WERI-Rb-1 (cell line): ENCODE results near the gene FARS2.

Experiments
- DNase-seq: peaks from one replicate; pipeline ENCODE4 v3.0.0-alpha.2; 2020
- H3K27ac ChIP-seq: fragments of 250-450 bp; sonication (Bioruptor Pico); 2 replicates; pipeline ENCODE4 v1.5.1; 2020; ENCODE audit warnings: mild to moderate bottlenecking, moderate library complexity
- H3K27me3 ChIP-seq: fragments of 250-450 bp; sonication (Bioruptor Pico); 2 replicates; pipeline ENCODE4 v1.5.1; 2021; ENCODE audit warnings: mild to moderate bottlenecking, low read depth, moderate library complexity; ENCODE audit not compliant: insufficient read depth, severe bottlenecking
- H3K36me3 ChIP-seq: fragments of 250-450 bp; sonication (Bioruptor Pico); 2 replicates; pipeline ENCODE4 v1.5.1; 2020; ENCODE audit warnings: mild to moderate bottlenecking, moderate library complexity
- H3K4me3 ChIP-seq: 2 replicates; pipeline ENCODE4 v1.5.1; 2011; ENCODE audit warnings: low read depth, mild to moderate bottlenecking, control low read depth, low read length
- H3K9me3 ChIP-seq: fragments of 250-450 bp; sonication (Bioruptor Pico); 2 replicates; pipeline ENCODE4 v1.5.1; 2021; ENCODE audit warnings: mild to moderate bottlenecking, moderate library complexity; ENCODE audit not compliant: severe bottlenecking
- TF ChIP-seq, protein P1 (sequence below): IDR thresholded peaks from 2 replicates; pipeline ENCODE4 v1.5.1; 2011; ENCODE audit warnings: low read depth, mild to moderate bottlenecking, control low read depth, inconsistent platforms, low read length

FARS2 gene

DNA sequence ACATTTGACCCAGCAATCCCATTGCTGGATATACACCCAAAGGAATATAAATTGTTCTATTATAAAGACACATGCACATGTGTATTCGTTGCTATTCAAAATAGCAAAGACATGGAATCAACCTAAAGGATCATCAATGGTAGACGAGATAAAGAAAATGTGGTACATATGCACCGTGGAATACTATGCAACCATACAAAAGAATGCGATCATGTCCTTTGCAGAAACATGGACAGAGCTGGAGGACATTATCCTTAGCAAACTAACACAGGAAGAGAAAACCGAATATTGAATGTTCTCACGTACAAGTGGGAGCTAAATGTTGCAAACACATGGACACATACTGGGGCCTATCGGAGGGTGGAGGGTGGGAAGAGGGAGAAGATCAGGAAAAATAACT is 405.4 kb downstream of the FARS2 start:
- Histone ChIP-seq H3K27me3 (no peaks in the 10 kb centered on the region), H3K27ac (no peak overlapping the region)

DNA sequence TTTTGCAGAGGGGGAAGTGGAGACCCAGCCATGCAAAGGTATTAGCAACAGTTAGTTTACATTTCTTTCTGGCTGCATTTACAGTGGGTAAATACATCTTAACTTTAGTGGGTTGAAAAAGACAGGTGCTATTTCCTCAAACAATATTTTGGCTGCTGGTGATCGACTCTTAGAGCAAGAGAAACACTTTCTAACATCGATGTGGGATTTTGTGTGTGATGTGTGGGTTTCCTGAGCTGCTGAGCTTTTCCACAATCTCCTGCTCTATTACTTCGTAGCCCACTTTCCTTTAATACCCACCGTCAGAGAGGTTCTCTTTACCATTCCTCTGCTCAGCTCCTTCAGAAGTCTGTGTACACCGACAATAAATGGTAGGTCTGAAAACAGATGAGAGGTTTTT is 406.4 kb downstream of the FARS2 start:
- peaks cover 2% of the 10 kb centered on the region for H3K9me3 ChIP-seq
- no peak for DNase-seq
- no peaks in the 10 kb centered on the region for H3K36me3 ChIP-seq
- H3K27me3 ChIP-seq, result no peaks in the 10 kb centered on the region
- TF ChIP-seq, protein P1, sequence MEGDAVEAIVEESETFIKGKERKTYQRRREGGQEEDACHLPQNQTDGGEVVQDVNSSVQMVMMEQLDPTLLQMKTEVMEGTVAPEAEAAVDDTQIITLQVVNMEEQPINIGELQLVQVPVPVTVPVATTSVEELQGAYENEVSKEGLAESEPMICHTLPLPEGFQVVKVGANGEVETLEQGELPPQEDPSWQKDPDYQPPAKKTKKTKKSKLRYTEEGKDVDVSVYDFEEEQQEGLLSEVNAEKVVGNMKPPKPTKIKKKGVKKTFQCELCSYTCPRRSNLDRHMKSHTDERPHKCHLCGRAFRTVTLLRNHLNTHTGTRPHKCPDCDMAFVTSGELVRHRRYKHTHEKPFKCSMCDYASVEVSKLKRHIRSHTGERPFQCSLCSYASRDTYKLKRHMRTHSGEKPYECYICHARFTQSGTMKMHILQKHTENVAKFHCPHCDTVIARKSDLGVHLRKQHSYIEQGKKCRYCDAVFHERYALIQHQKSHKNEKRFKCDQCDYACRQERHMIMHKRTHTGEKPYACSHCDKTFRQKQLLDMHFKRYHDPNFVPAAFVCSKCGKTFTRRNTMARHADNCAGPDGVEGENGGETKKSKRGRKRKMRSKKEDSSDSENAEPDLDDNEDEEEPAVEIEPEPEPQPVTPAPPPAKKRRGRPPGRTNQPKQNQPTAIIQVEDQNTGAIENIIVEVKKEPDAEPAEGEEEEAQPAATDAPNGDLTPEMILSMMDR, result no peak
- no peak overlapping the region for H3K4me3 ChIP-seq
- no peak overlapping the region for H3K27ac ChIP-seq

More for the DNA sequence above, 405.4 kb downstream of the FARS2 start:
- H3K9me3 ChIP-seq, result peaks cover 2% of the 10 kb centered on the region
- DNase-seq, result no peak
- TF ChIP-seq, protein P1, result no peak
- no peaks in the 10 kb centered on the region for H3K36me3 ChIP-seq
- no peak overlapping the region for H3K4me3 ChIP-seq

DNA sequence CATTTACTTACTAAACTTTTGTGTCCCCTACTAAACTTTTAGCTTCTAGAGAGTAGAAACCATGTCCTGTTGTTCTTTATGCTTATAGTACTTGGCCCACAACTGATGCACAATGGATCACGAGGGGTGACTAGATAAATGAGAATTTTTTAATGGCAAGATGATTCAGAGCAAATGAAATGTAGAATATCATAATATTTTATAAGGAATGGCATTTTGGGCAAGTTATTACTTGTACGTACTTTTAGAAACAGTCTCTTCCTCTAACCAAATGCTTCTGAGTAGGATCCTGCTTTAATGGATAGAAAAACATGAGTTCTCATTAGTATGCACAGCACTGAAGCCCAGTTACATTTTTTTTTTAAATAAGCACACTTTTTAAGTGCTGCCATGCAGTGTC is 409.1 kb downstream of the FARS2 start:
- Histone ChIP-seq H3K27me3 (no peaks in the 10 kb centered on the region), H3K9me3 (peaks cover 2% of the 10 kb centered on the region), H3K27ac (peak overlapping the region; percentile 69; the same call in 1 of the 2 replicates), H3K36me3 (no peaks in the 10 kb centered on the region), H3K4me3 (no peak overlapping the region)
- DNase-seq, result no peak
- TF ChIP-seq, protein P1, result no peak

DNA sequence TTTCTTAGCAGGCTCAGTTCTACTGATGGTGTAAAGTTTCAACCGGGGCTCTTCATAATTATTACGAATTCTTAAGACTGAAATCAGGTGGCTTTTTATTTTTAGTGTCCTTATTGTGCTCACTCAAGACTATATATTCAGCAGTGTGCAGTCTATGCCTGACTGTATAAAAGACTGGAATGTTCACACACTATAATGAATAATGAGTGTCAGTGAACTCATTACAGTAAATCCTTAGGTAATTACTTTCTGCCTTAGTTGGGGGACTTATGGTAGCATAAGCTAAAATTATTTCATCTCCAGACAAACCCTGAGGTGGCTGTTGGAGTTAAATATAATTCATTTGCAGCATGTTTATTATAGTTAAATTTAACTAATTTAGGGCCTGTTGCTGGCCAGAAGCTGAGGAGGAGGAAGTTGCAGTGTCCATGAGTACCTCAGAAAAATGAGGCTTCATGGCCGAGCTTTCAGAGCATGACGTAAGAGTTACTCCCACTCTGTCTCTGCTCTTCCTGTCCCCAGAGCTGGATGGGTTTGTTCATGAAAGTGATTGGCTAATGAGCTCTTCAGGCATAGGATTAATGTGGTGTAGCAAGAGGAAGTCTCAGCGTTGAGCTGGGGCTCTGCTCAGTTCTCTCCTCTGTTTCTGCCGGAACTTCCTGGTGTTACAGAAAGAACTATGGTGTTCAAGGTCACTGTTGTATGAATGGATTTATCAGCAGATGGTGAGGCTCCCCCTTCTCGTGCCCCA is 409.7 kb downstream of the FARS2 start:
- peak overlapping the region; percentile 7 for H3K4me3 ChIP-seq
- DNase-seq, result peak; percentile 88
- peak overlapping the region; percentile 69 for H3K27ac ChIP-seq
- no peaks in the 10 kb centered on the region for H3K36me3 ChIP-seq
- H3K9me3 ChIP-seq, result peaks cover 2% of the 10 kb centered on the region
- TF ChIP-seq, protein P1, result no peak
- H3K27me3 ChIP-seq, result no peaks in the 10 kb centered on the region

DNA sequence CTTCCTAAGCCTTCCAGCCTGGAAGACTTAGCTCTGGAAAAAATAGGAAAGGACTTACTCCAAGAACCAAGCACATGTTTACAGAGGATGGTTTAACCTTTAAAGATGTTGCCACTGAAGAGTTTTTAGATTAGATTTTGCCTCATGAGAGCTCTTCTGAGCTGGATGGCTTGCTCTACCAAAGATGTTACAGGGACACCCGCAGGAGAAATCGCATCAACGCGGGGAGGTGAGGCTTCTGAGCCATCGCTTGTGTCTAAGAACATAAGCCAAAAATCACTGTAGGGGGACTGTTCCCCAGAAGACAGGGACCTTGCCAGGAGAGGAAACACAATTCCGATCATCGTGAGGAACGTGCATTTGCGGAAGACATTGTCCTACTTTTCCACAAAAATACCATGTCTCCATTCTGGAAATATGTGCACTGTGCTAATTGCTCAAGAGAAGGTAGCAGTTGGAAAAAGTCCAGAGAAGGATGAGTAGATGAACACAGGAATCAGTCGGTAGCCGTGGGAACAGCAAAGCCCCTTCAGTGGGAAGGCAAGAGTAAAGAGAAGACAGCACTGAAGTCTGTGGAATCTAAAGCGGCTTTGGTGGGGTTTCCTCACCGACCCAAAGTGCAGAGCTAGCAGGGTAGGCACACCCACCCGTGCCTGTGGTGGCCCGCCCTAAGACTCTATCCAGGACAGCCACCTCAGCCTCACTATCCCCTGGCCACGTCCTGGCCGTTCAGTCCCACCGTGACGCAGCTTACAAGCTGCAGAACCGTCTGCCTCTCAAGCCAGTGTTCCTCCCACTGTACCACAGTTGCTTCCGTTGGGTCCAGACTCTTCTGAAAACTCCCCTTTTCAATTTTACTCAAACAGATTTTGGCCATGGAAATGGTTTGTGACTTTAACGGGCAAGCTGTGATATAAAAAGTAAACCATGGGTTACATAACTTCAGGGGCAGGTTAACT is 410.6 kb downstream of the FARS2 start:
- TF ChIP-seq, protein P1, result peak; percentile 43; the same call in 1 of the 2 replicates
- H3K36me3 ChIP-seq, result no peaks in the 10 kb centered on the region
- no peaks in the 10 kb centered on the region for H3K27me3 ChIP-seq
- H3K27ac ChIP-seq, result peak overlapping the region; percentile 69
- H3K9me3 ChIP-seq, result no peaks in the 10 kb centered on the region
- peak overlapping the region; percentile 7 for H3K4me3 ChIP-seq
- DNase-seq, result peak; percentile 76
